ENCODE results near the gene PTPRK. TPM values are rescaled to one million over a fixed set of nuclear protein-coding genes. Genes with fewer than 3 reads are reported as not detected.

PTPRK gene
- total RNA-seq, result 47.6 and 59.2 TPM in 2 replicates

GRCh38 chr6:128520436-128521281 lies at the start of gene PTPRK:
Gene PTPRK, minus strand, starts transcription at chr6:128520599. Its CDS starts 241 bp downstream, at chr6:128520358.

